HG03280 (cell line): ENCODE measurements around the gene POLR2J.
"Not testable (repeated sequence)": the region's sequence is repeated elsewhere in the genome, so short reads cannot be mapped to it uniquely, and the experiment has no call there.

Experiments used
- ATAC-seq: cut with Tn5 transposase; IDR thresholded peaks from one replicate; pipeline ENCODE4 v1.9.1; 2021; ENCODE audit warnings: mild to moderate bottlenecking, moderate library complexity; ENCODE audit not compliant: unreplicated experiment

Gene POLR2J

GRCh38 chr7:102467581-102468477 lies 10.9 kb downstream of the POLR2J start:
- ATAC-seq = no peak

- ATAC-seq = no peak
These were observed 12.6 kb downstream of the POLR2J start for GRCh38 chr7:102466097-102466496.

GRCh38 chr7:102464577-102465280 lies 14.0 kb downstream of the POLR2J start, which contains the start of the genes ALKBH4 and LRWD1:
TSS of gene ALKBH4 (minus strand) at chr7:102464863. CDS start at chr7:102464836, 27 bp downstream.
TSS of gene LRWD1 (plus strand) at chr7:102464984. CDS start at chr7:102465081, 97 bp downstream.
- ATAC-seq = peak; percentile 76

GRCh38 chr7:102463841-102464576 lies 14.7 kb downstream of the POLR2J start:
- no peak for ATAC-seq

- no peak for ATAC-seq
These were observed 18.3 kb downstream of the POLR2J start for GRCh38 chr7:102460467-102460866.

- ATAC-seq = no peak
These were observed 19.4 kb downstream of the POLR2J start for GRCh38 chr7:102459221-102459844.

GRCh38 chr7:102457352-102457924 lies 21.3 kb downstream of the POLR2J start:
- no peak for ATAC-seq

GRCh38 chr7:102456327-102456726 lies 22.4 kb downstream of the POLR2J start:
- ATAC-seq = no peak

GRCh38 chr7:102455596-102455995 lies 23.1 kb downstream of the POLR2J start:
- no peak for ATAC-seq

- not testable (repeated sequence) for ATAC-seq
These were observed 23.8 kb downstream of the POLR2J start for GRCh38 chr7:102454932-102455331.

GRCh38 chr7:102454468-102454867 lies 24.3 kb downstream of the POLR2J start:
- no peak for ATAC-seq

- ATAC-seq = no peak
These were observed 25.4 kb downstream of the POLR2J start for GRCh38 chr7:102453319-102453718.

- no peak for ATAC-seq
These were observed 26.3 kb downstream of the POLR2J start for GRCh38 chr7:102452451-102452850.

- no peak for ATAC-seq
These were observed 27.2 kb downstream of the POLR2J start for GRCh38 chr7:102451371-102452054.

- ATAC-seq = no peak
These were observed 28.5 kb downstream of the POLR2J start for GRCh38 chr7:102450242-102450641.

- ATAC-seq = no peak
These were observed 29.6 kb downstream of the POLR2J start for GRCh38 chr7:102449136-102449535.

GRCh38 chr7:102447311-102447710 lies 31.4 kb downstream of the POLR2J start:
- ATAC-seq = no peak

GRCh38 chr7:102446387-102447156 lies 32.1 kb downstream of the POLR2J start:
- no peak for ATAC-seq

GRCh38 chr7:102445674-102446071 lies 33.0 kb downstream of the POLR2J start:
- no peak for ATAC-seq
